GM23338 (cell line): ENCODE results near the gene SLC16A13. TPM values are rescaled to one million over a fixed set of nuclear protein-coding genes. Genes with fewer than 3 reads are reported as not detected.

Source experiments
- ATAC-seq: fragments of 200-7000 bp; cut with Tn5 transposase; 3 replicates; pipeline ENCODE4 v1.9.1; 2020
- DNase-seq: peaks from one replicate; pipeline ENCODE4 v3.0.0-alpha.2; 2015; ENCODE audit warnings: low spot score
- H2AFZ ChIP-seq: fragments of 200-600 bp; sonication (generic); 2 replicates; pipeline ENCODE4 v1.8.0; 2016; ENCODE audit warnings: antibody characterized with exemption, mild to moderate bottlenecking, moderate library complexity
- H3F3A ChIP-seq: fragments of 200-600 bp; sonication (generic); replicated peaks from 2 replicates; pipeline ENCODE4 v1.8.0; 2017; ENCODE audit warnings: antibody characterized with exemption, mixed run types, low read depth
- H3K27ac ChIP-seq: fragments of 200-600 bp; sonication (generic); 2 replicates; pipeline ENCODE4 v1.6.1; 2016; ENCODE audit warnings: low read depth
- H3K27me3 ChIP-seq: fragments of 200-600 bp; sonication (generic); 2 replicates; pipeline ENCODE4 v1.8.0; 2016; ENCODE audit warnings: mild to moderate bottlenecking, mixed run types, moderate library complexity; ENCODE audit not compliant: insufficient read depth
- H3K36me3 ChIP-seq: fragments of 200-600 bp; sonication (generic); 2 replicates; pipeline ENCODE4 v1.8.0; 2016; ENCODE audit warnings: mild to moderate bottlenecking; ENCODE audit not compliant: insufficient read depth
- H3K4me1 ChIP-seq: fragments of 200-600 bp; sonication (generic); 2 replicates; pipeline ENCODE4 v1.8.0; 2016; ENCODE audit warnings: mild to moderate bottlenecking, moderate library complexity; ENCODE audit not compliant: insufficient read depth
- H3K4me2 ChIP-seq: fragments of 200-600 bp; sonication (generic); 2 replicates; pipeline ENCODE4 v1.7.1; 2017; ENCODE audit warnings: mixed run types
- H3K4me3 ChIP-seq: fragments of 200-600 bp; sonication (generic); 2 replicates; pipeline ENCODE4 v1.6.1; 2016; ENCODE audit warnings: mixed run types
- H3K79me2 ChIP-seq: fragments of 200-600 bp; sonication (generic); replicated peaks from 2 replicates; pipeline ENCODE4 v1.8.0; 2017; ENCODE audit warnings: mild to moderate bottlenecking; ENCODE audit not compliant: insufficient read depth
- H3K9me2 ChIP-seq: fragments of 200-600 bp; sonication (generic); 2 replicates; pipeline ENCODE4 v1.8.0; 2017; ENCODE audit not compliant: insufficient read depth
- H4K20me1 ChIP-seq: fragments of 200-600 bp; sonication (generic); replicated peaks from 2 replicates; pipeline ENCODE4 v1.8.0; 2017; ENCODE audit warnings: mild to moderate bottlenecking; ENCODE audit not compliant: insufficient read depth
- H3K27ac Mint-ChIP-seq: 2 replicates; pipeline ENCODE4 v1.8.0; 2020; ENCODE audit warnings: inconsistent platforms, mild to moderate bottlenecking, moderate library complexity, mixed read lengths
- H3K27me3 Mint-ChIP-seq: 3 replicates; pipeline ENCODE4 v1.8.0; 2022; ENCODE audit warnings: low read depth, mild to moderate bottlenecking, moderate library complexity, mixed read lengths, inconsistent platforms; ENCODE audit not compliant: insufficient read depth, poor library complexity
- H3K36me3 Mint-ChIP-seq: 3 replicates; pipeline ENCODE4 v1.8.0; 2021; ENCODE audit warnings: low read depth, mild to moderate bottlenecking, inconsistent platforms, moderate library complexity, mixed read lengths
- H3K4me1 Mint-ChIP-seq: 3 replicates; pipeline ENCODE4 v1.8.0; 2020; ENCODE audit warnings: mild to moderate bottlenecking, inconsistent platforms, mixed read lengths
- H3K4me3 Mint-ChIP-seq: 3 replicates; pipeline ENCODE4 v1.8.0; 2021; ENCODE audit warnings: moderate library complexity, mild to moderate bottlenecking, inconsistent platforms, mixed read lengths
- H3K9me3 Mint-ChIP-seq: 3 replicates; pipeline ENCODE4 v1.8.0; 2020; ENCODE audit warnings: moderate library complexity, mild to moderate bottlenecking, inconsistent platforms, mixed read lengths
- CREB1 ChIP-seq: fragments of 250-450 bp; sonication (Bioruptor Pico); IDR thresholded peaks from 2 replicates; pipeline ENCODE4 v1.5.0; 2020; ENCODE audit warnings: low read depth, mild to moderate bottlenecking, moderate library complexity
- EZH2 ChIP-seq: fragments of 200-600 bp; sonication (generic); IDR thresholded peaks from one replicate; pipeline ENCODE4 v1.8.0; 2017; ENCODE audit warnings: antibody characterized with exemption, mild to moderate bottlenecking, low read depth; ENCODE audit not compliant: unreplicated experiment
- EZH2phosphoT487 ChIP-seq: fragments of 200-600 bp; sonication (generic); IDR thresholded peaks from one replicate; pipeline ENCODE4 v1.8.1; 2018; ENCODE audit warnings: antibody characterized with exemption; ENCODE audit not compliant: unreplicated experiment
- NANOG ChIP-seq: IDR thresholded peaks from 2 replicates; pipeline ENCODE4 v1.6.1; 2016; ENCODE audit warnings: antibody characterized with exemption, borderline replicate concordance
- POLR2AphosphoS5 ChIP-seq: IDR thresholded peaks from 2 replicates; pipeline ENCODE4 v1.6.1; 2016; ENCODE audit warnings: antibody characterized with exemption, low read depth
- ZNF331 ChIP-seq: fragments of 250-450 bp; sonication (Bioruptor Pico); IDR thresholded peaks from 2 replicates; pipeline ENCODE4 v1.5.0; 2020; ENCODE audit warnings: low read depth, mild to moderate bottlenecking, moderate library complexity
- polyA plus RNA-seq: library from polyadenylated mRNA; unstranded; fragments of >200 nt; fragmentation: Nextera tagmentation; extraction: Ambion mirVana; gene quantifications from 2 replicates; pipeline ENCODE4 v1.2.1, GENCODE V29; 2016
- total RNA-seq: library from RNA; depleted of rRNA; stranded (reverse); fragments of >200 nt; shearing (Covaris generic); gene quantifications from 2 replicates; pipeline ENCODE4 v1.2.3, GENCODE V29; 2014
- TF ChIP-seq, protein P1 (sequence below): IDR thresholded peaks from one replicate; pipeline ENCODE4 v1.6.1; 2018; ENCODE audit warnings: antibody characterized with exemption; ENCODE audit not compliant: unreplicated experiment
- TF ChIP-seq, protein P2 (sequence below): fragments of 250-450 bp; sonication (Bioruptor Pico); IDR thresholded peaks from 2 replicates; pipeline ENCODE4 v1.5.0; 2020; ENCODE audit warnings: mild to moderate bottlenecking, moderate library complexity
- TF ChIP-seq, protein P3 (sequence below), 2 experiments: fragments of 200-600 bp in 1 of 2; sonication (generic) in 1 of 2; conservative IDR thresholded peaks; 2 replicates each; pipeline versions ENCODE4 v1.5.1 to v1.6.1; 2016 to 2017; ENCODE audit warnings: antibody characterized with exemption in 2 of 2, low read depth in 2 of 2, mild to moderate bottlenecking in 2 of 2, moderate library complexity in 1 of 2

SLC16A13 gene
- total and polyA plus RNA-seq, 2 experiments from 2014 or later: 2.2 to 4.7 TPM

DNA sequence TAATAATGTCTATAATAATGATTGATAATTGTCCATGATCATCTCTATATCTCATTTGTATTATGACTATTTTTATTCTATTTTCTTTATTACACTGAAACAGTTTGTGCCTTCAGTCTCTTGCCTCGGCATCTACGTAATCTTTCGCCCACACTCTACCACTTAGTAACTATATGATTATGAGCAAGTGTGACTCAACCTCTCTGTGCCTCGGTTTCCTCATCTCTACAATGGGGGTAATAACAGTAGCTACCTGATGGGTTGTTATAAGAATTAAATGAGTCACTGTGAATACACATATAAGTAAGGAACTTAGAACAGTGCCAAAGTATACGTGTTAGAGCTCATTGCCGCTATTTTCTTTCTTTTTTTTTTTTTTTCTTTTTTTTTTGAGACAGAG, 11.8 kb downstream of the SLC16A13 start:
- H3K4me2 ChIP-seq: peak overlapping the region; percentile 96
- no peaks in the 10 kb centered on the region for H3K79me2 ChIP-seq

More for the DNA sequence above, 11.8 kb downstream of the SLC16A13 start:
- no peak overlapping the region for H3K4me3 ChIP-seq
- no peaks in the 10 kb centered on the region for H4K20me1 ChIP-seq
- H3K27me3 Mint-ChIP-seq: peaks cover 37% of the 10 kb centered on the region
- TF ChIP-seq ZNF331 (CRISPR knock-in tag): no peak
- TF ChIP-seq, protein P1, sequence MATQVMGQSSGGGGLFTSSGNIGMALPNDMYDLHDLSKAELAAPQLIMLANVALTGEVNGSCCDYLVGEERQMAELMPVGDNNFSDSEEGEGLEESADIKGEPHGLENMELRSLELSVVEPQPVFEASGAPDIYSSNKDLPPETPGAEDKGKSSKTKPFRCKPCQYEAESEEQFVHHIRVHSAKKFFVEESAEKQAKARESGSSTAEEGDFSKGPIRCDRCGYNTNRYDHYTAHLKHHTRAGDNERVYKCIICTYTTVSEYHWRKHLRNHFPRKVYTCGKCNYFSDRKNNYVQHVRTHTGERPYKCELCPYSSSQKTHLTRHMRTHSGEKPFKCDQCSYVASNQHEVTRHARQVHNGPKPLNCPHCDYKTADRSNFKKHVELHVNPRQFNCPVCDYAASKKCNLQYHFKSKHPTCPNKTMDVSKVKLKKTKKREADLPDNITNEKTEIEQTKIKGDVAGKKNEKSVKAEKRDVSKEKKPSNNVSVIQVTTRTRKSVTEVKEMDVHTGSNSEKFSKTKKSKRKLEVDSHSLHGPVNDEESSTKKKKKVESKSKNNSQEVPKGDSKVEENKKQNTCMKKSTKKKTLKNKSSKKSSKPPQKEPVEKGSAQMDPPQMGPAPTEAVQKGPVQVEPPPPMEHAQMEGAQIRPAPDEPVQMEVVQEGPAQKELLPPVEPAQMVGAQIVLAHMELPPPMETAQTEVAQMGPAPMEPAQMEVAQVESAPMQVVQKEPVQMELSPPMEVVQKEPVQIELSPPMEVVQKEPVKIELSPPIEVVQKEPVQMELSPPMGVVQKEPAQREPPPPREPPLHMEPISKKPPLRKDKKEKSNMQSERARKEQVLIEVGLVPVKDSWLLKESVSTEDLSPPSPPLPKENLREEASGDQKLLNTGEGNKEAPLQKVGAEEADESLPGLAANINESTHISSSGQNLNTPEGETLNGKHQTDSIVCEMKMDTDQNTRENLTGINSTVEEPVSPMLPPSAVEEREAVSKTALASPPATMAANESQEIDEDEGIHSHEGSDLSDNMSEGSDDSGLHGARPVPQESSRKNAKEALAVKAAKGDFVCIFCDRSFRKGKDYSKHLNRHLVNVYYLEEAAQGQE: no peak
- TF ChIP-seq, protein P2, sequence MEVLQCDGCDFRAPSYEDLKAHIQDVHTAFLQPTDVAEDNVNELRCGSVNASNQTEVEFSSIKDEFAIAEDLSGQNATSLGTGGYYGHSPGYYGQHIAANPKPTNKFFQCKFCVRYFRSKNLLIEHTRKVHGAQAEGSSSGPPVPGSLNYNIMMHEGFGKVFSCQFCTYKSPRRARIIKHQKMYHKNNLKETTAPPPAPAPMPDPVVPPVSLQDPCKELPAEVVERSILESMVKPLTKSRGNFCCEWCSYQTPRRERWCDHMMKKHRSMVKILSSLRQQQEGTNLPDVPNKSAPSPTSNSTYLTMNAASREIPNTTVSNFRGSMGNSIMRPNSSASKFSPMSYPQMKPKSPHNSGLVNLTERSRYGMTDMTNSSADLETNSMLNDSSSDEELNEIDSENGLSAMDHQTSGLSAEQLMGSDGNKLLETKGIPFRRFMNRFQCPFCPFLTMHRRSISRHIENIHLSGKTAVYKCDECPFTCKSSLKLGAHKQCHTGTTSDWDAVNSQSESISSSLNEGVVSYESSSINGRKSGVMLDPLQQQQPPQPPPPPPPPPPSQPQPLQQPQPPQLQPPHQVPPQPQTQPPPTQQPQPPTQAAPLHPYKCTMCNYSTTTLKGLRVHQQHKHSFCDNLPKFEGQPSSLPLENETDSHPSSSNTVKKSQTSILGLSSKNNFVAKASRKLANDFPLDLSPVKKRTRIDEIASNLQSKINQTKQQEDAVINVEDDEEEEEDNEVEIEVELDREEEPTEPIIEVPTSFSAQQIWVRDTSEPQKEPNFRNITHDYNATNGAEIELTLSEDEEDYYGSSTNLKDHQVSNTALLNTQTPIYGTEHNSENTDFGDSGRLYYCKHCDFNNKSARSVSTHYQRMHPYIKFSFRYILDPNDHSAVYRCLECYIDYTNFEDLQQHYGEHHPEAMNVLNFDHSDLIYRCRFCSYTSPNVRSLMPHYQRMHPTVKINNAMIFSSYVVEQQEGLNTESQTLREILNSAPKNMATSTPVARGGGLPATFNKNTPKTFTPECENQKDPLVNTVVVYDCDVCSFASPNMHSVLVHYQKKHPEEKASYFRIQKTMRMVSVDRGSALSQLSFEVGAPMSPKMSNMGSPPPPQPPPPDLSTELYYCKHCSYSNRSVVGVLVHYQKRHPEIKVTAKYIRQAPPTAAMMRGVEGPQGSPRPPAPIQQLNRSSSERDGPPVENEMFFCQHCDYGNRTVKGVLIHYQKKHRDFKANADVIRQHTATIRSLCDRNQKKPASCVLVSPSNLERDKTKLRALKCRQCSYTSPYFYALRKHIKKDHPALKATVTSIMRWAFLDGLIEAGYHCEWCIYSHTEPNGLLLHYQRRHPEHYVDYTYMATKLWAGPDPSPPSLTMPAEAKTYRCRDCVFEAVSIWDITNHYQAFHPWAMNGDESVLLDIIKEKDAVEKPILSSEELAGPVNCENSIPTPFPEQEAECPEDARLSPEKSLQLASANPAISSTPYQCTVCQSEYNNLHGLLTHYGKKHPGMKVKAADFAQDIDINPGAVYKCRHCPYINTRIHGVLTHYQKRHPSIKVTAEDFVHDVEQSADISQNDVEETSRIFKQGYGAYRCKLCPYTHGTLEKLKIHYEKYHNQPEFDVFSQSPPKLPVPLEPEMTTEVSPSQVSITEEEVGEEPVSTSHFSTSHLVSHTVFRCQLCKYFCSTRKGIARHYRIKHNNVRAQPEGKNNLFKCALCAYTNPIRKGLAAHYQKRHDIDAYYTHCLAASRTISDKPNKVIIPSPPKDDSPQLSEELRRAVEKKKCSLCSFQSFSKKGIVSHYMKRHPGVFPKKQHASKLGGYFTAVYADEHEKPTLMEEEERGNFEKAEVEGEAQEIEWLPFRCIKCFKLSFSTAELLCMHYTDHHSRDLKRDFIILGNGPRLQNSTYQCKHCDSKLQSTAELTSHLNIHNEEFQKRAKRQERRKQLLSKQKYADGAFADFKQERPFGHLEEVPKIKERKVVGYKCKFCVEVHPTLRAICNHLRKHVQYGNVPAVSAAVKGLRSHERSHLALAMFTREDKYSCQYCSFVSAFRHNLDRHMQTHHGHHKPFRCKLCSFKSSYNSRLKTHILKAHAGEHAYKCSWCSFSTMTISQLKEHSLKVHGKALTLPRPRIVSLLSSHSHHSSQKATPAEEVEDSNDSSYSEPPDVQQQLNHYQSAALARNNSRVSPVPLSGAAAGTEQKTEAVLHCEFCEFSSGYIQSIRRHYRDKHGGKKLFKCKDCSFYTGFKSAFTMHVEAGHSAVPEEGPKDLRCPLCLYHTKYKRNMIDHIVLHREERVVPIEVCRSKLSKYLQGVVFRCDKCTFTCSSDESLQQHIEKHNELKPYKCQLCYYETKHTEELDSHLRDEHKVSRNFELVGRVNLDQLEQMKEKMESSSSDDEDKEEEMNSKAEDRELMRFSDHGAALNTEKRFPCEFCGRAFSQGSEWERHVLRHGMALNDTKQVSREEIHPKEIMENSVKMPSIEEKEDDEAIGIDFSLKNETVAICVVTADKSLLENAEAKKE (CRISPR knock-in tag): no peak
- no peak for TF ChIP-seq CREB1 (CRISPR knock-in tag)
- TF ChIP-seq EZH2phosphoT487: no peak
- no peak for TF ChIP-seq POLR2AphosphoS5
- no peak for TF ChIP-seq EZH2
- no peak for TF ChIP-seq NANOG
- TF ChIP-seq, protein P3, sequence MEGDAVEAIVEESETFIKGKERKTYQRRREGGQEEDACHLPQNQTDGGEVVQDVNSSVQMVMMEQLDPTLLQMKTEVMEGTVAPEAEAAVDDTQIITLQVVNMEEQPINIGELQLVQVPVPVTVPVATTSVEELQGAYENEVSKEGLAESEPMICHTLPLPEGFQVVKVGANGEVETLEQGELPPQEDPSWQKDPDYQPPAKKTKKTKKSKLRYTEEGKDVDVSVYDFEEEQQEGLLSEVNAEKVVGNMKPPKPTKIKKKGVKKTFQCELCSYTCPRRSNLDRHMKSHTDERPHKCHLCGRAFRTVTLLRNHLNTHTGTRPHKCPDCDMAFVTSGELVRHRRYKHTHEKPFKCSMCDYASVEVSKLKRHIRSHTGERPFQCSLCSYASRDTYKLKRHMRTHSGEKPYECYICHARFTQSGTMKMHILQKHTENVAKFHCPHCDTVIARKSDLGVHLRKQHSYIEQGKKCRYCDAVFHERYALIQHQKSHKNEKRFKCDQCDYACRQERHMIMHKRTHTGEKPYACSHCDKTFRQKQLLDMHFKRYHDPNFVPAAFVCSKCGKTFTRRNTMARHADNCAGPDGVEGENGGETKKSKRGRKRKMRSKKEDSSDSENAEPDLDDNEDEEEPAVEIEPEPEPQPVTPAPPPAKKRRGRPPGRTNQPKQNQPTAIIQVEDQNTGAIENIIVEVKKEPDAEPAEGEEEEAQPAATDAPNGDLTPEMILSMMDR (conservative IDR thresholded peaks at IDR 0.05; ENCODE audit: low read depth in 2 of 2): no peak
- H3K9me3 Mint-ChIP-seq: no peaks in the 10 kb centered on the region
- no peak overlapping the region for H3K27ac ChIP-seq
- peaks cover 8% of the 10 kb centered on the region; the same call in 1 of the 2 replicates for H3K4me1 ChIP-seq
- H3K4me3 Mint-ChIP-seq: no peak overlapping the region
- no peak for ATAC-seq
- H3K27ac Mint-ChIP-seq: no peak overlapping the region
- DNase-seq: no peak
- H3K4me1 Mint-ChIP-seq: peaks cover 19% of the 10 kb centered on the region
- H3K36me3 ChIP-seq: no peaks in the 10 kb centered on the region
- 0 out of 2 replicates have a peak, but pooled peaks cover 2% of the 10 kb centered on the region for H3F3A ChIP-seq
- no peak overlapping the region for H2AFZ ChIP-seq
- H3K27me3 ChIP-seq: peaks cover 51% of the 10 kb centered on the region
- no peaks in the 10 kb centered on the region for H3K36me3 Mint-ChIP-seq
- no peaks in the 10 kb centered on the region for H3K9me2 ChIP-seq
